Nucleus accumbens (tissue), 56 donors: ENCODE measurements around the gene NOTCH2.
"Not testable (repeated sequence)": the region's sequence is repeated elsewhere in the genome, so short reads cannot be mapped to it uniquely, and the experiment has no call there.

ENCODE experiments used
- DNase-seq, 56 donors: peaks; one replicate each; lab custom pipeline; 2025; lab: John Stamatoyannopoulos, UW

Gene NOTCH2

DNA sequence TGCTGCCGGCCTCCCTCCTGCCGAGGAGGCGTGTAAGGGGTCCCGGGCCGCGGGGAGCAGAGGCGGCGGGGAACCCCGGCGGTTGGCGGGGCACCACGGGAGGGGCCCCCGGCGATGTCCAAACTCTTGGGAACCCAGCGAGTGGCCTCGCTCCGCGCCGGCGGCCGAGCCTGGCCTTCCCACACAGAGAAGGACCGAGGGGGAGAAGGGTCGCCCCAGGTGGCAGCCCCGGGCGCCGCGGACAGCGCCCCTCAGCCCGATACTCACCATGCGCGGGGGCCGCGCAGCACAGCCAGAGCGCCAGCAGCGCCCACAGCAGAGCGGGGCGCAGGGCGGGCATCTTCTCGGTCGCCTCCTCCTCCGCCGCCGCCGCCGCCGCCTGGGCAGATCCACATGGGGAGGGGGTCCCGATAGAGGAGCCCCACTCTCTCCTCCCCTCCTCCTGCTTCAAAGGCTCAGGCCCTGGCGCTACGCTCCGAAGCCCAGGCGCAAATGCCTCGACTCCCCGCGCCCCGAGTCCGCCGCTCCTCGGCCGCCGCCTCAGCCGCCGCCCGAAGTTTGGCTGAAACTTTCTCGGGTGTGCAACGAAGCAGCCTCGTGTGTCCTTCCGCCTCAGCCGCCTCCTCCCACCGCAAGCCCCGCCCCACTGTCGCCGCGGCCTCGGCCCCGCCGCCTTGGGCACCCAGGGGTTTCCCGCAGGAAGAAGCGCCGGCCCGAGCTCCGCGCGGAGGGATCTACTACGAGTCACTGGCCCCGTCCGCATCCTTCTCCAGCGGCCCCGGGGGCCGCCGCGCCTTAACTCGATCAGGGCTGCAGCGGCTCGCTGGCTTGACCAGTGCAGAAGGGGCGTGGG lies at the start of gene NOTCH2:
Gene NOTCH2, minus strand, starts transcription at position 596 of the 853 bp plus-strand sequence. Its CDS starts 256 bp downstream, at position 340.
- DNase-seq: peak in 36 of 56 donors; percentile 0 to 56 (median 10)

DNA sequence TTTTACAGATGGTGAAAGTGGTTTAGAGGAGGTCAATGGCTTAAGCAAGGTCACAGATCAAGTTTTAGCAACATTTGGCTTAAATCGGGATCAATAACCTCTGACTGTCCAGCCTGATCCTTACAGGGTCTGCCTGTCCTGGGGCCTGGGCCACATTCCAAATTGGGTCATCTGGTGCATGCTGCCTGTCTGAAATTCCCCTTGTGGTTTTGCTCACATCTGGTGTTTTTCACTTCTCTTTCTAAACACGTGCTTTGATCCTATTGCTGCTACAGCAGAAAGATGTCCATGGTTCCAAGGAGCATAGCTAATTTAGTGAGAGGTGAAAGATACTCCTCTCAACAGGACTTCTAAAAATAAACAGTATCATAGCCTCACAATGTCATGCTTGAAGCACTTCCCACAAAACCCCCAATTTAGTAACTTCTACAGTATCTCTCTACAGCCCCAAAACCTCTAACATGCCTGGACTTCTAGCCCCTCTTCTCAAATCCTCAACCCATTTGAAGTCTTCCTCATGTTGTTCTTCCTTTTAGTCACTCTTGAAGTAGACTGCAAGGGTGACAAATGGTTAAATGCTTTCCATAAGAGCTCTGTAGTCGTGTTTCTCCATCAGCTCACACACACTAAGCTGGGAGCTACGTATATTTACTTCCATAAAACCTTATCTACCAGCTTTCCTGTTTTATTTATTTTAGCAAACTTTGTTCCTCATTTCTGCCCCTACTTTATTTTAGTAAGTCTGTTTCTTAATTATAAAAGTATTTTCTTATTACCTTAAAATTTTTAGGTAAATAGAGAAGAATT lies 48.1 kb upstream of the NOTCH2 start:
- not testable (repeated sequence) for DNase-seq

DNA sequence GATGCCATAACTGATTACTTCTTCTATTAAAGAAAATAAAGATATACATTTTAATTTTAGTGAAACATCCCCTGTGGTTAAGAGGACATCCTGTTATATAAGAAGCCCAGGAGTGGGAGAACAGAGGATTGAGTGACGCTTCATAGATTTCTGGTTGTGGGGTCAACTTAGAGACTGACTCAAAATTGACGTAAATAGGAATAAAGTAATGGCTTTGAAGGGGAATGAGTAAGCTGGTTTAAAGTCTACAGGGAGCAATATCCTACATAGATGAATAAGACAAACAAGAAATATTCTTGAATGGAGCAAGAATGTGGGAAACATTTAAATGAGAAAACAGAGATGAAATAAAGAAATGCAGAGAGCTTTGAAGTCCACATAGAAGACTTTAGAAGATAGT lies 46.6 kb upstream of the NOTCH2 start:
- not testable (repeated sequence) for DNase-seq

DNA sequence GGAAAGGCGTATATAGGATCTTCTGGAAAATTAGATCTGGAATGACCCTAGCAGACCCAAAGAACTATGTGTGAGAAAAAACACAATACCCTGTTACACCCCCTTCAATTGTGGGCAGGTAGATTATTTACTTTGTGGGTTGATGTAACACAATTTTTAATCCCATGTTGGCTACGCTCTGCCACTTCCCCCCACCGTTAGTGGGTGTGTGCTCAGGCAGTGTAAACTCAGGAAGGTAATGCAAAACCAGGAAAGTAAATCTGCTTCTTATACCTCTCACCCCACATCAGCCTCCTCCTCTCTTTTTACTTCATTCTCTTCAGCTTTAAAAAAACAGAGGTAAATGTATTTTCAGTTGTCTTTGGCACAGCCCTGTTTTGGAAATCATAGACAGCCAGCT lies 43.7 kb upstream of the NOTCH2 start:
- not testable (repeated sequence) for DNase-seq

GRCh38 chr1:120112212-120112611 lies 42.8 kb upstream of the NOTCH2 start:
- DNase-seq: not testable (repeated sequence)

GRCh38 chr1:120111771-120112170 lies 42.3 kb upstream of the NOTCH2 start:
- DNase-seq: not testable (repeated sequence)

- DNase-seq: not testable (repeated sequence)
Observed at GRCh38 chr1:120111008-120111407, 41.5 kb upstream of the NOTCH2 start.

DNA sequence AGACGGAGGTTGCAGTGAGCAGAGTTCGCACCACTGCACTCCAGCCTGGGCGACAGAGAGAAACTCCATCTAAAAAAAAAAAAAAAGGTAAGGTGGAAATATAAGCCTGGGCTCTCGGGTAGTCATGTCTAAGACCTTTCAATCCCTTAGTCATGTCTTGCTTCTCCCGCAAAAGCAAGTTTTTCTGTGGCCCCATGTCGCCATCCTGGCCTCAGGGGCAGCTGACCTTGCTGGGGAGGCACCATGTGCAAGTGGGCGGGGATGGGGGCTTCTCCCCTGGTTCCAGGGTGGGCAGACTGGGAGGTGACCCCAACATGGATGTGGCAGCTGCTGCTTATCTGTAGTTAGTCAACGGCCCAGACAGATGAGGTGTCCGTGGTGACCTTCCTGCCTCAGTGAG lies 40.2 kb upstream of the NOTCH2 start:
- not testable (repeated sequence) for DNase-seq

- not testable (repeated sequence) for DNase-seq
Observed at GRCh38 chr1:120109180-120109579, 39.7 kb upstream of the NOTCH2 start.

GRCh38 chr1:120105288-120105687 lies 35.8 kb upstream of the NOTCH2 start:
- DNase-seq: not testable (repeated sequence)

DNA sequence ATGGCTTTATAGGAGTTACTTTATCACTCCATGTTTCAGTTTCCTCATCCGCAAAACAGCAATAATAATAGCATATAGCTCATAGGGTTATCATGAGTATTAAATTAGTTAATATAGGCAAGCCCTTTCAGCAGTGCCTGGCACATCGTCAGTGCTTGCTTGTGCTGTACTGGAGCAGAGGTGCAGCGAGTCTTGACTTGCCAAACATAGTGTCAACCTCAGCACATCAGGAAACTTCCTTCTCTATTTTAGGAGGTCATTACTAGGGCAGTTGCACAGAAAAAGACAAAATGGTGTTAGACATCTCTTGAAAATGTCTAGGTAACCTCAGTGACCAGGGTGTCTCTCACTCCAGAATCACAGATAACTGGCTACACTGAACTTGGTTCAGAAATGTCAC lies 34.3 kb upstream of the NOTCH2 start:
- DNase-seq: not testable (repeated sequence)

DNA sequence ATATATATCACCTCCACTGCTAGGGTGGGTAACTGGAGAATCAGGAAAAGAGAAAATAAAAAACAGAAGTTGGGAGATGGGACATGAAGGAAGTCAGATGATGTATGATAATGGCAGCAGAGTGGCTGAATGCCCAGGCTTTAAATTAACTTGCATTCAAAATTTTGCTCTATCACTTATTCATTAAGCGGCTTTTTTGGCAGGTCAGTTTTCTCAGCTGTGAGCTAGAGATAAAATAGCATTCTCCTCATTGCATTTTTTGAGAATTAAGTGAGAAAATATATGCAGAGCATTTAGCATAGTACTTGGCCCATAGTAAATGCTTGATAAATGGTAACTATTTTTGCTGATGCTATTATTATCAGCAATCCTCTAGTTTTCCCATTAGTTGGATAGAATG lies 32.1 kb upstream of the NOTCH2 start:
- not testable (repeated sequence) for DNase-seq

GRCh38 chr1:120100590-120100989 lies 31.1 kb upstream of the NOTCH2 start:
- DNase-seq: not testable (repeated sequence)

GRCh38 chr1:120098986-120099759 lies 29.7 kb upstream of the NOTCH2 start:
- DNase-seq: not testable (repeated sequence)

DNA sequence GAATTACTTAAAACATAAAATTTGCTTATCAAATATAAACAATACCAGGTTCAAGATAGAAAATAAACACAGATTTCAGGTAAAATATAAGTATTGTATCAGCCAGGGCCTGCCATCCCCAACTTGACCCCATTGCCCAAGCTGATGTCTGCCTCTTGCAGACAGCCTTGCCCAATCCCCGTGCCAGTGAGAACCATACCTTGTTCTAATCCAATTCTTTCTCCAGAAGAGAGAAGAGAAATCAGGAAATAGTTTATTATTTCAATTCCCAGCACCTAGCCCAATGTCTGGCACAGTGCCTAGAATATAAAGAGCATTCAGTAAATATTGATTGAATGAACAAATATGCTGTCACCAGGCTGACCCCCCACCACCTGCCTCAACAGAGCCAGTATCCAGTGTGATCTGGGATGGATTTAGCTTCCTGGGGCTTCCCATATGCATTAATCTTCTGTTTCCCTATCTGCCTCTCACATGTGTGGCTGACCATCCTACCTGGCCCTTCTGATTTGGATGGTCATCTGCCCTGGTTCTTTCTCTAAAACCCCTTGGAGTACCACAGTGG lies 27.6 kb upstream of the NOTCH2 start:
- not testable (repeated sequence) for DNase-seq

DNA sequence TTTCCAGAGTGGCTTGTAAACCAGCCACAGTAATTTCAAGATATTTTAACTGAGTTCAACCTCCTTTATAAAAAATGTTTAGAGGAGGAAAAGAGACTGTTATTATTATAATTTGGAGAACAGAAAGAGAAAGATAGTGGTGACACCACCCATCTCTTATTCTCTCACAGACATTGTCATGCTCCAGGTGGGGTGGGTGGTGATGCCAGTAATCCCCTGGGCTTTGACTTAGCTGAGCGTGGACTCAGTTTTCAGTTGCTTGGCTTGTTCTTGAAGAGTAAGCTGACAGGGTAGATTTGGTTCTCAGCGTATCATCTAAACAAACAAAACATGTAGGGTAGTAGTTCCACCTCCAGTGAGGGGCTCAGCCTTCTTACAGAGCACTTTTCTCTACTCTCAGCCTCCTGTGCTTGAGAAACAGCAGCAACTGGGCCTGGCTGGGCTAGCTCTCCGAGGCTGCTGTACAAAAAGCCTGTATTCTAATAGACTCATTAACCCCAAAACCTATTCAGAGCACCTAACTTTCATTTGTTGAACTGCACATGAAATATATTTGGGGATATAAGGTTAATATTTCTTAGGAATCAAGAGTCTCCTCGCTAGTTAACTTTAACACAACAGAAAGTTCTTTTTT lies 24.2 kb upstream of the NOTCH2 start:
- DNase-seq: not testable (repeated sequence)

DNA sequence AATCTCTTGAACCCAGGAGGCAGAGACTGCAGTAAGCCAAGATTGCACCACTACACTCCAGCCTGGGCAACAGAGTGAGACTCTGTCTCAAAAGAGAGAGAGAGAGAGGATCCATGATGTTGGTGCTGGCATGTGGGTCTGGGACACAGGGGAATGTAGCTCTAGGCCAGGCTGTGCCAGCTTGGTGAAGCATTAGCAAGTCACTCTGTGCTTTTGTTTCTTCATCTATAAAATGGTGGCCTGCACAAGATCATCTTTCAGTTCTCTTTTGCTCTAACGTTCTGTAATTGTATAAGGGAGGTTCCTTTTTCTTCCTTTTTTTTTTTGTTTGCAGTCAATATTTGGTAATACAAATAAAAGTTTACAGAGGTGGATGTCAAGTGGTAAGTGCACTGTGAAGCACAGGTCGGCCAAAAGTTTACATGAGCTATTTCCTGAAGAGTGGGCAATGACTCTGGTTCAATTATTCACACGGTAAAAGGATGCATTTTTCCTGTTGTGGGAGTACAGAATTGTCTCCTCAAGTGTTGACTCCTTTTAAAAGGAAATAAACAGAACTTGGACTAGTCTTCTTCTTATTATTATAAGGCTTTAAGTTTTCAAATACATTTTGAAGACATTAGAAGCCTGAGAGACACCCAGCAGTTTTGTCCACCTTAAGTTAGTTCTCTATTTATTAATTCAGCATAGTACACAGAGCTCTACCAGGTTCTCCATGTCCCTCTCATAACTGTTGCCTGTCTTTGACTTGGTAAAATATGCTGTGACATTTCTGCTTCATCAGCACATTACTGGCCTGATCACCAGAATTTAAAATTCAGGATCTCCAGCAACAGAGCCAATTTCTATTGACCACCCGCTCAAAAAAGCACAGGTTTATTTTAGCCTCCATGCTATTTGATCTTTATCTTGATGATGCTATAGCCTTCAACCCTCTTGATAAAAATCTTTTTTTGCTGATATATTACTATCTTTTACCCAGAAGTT lies 23.1 kb upstream of the NOTCH2 start:
- not testable (repeated sequence) for DNase-seq

DNA sequence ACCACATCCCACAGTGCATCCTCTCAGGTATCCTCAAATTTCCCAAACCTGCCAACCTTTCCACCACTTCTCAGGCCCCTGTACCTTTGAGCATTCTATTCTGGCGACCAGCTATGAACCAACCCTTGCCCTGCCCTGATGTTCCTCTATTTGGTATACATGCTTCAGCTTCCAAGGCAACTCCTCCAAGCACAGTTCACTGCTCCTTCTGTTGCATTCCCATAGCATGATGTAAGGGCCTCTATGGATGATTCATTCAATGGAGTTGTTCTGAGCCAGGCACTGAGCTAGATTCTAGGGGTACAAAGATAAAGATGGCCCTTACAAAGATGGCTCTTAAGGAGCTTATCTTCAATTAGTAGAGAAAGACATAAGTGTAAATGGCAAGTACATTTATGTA lies 21.4 kb upstream of the NOTCH2 start:
- not testable (repeated sequence) for DNase-seq
